GM23338 (cell line): Measurements from ENCODE around the gene RNF175. TPM values are rescaled to one million over a fixed set of nuclear protein-coding genes. Genes with fewer than 3 reads are reported as not detected.
A peak's percentile ranks its signal among the peaks of the same experiment; 100 is the strongest.

Experiments used
- ATAC-seq: fragments of 200-7000 bp; cut with Tn5 transposase; 3 replicates; pipeline ENCODE4 v1.9.1; 2020
- DNase-seq: peaks from one replicate; pipeline ENCODE4 v3.0.0-alpha.2; 2015; ENCODE audit warnings: low spot score
- H2AFZ ChIP-seq: fragments of 200-600 bp; sonication (generic); 2 replicates; pipeline ENCODE4 v1.8.0; 2016; ENCODE audit warnings: antibody characterized with exemption, mild to moderate bottlenecking, moderate library complexity
- H3F3A ChIP-seq: fragments of 200-600 bp; sonication (generic); replicated peaks from 2 replicates; pipeline ENCODE4 v1.8.0; 2017; ENCODE audit warnings: antibody characterized with exemption, mixed run types, low read depth
- H3K27ac ChIP-seq: fragments of 200-600 bp; sonication (generic); 2 replicates; pipeline ENCODE4 v1.6.1; 2016; ENCODE audit warnings: low read depth
- H3K27me3 ChIP-seq: fragments of 200-600 bp; sonication (generic); 2 replicates; pipeline ENCODE4 v1.8.0; 2016; ENCODE audit warnings: mild to moderate bottlenecking, mixed run types, moderate library complexity; ENCODE audit not compliant: insufficient read depth
- H3K36me3 ChIP-seq: fragments of 200-600 bp; sonication (generic); 2 replicates; pipeline ENCODE4 v1.8.0; 2016; ENCODE audit warnings: mild to moderate bottlenecking; ENCODE audit not compliant: insufficient read depth
- H3K4me1 ChIP-seq: fragments of 200-600 bp; sonication (generic); 2 replicates; pipeline ENCODE4 v1.8.0; 2016; ENCODE audit warnings: mild to moderate bottlenecking, moderate library complexity; ENCODE audit not compliant: insufficient read depth
- H3K4me2 ChIP-seq: fragments of 200-600 bp; sonication (generic); 2 replicates; pipeline ENCODE4 v1.7.1; 2017; ENCODE audit warnings: mixed run types
- H3K4me3 ChIP-seq: fragments of 200-600 bp; sonication (generic); 2 replicates; pipeline ENCODE4 v1.6.1; 2016; ENCODE audit warnings: mixed run types
- H3K79me2 ChIP-seq: fragments of 200-600 bp; sonication (generic); replicated peaks from 2 replicates; pipeline ENCODE4 v1.8.0; 2017; ENCODE audit warnings: mild to moderate bottlenecking; ENCODE audit not compliant: insufficient read depth
- H3K9me2 ChIP-seq: fragments of 200-600 bp; sonication (generic); 2 replicates; pipeline ENCODE4 v1.8.0; 2017; ENCODE audit not compliant: insufficient read depth
- H4K20me1 ChIP-seq: fragments of 200-600 bp; sonication (generic); replicated peaks from 2 replicates; pipeline ENCODE4 v1.8.0; 2017; ENCODE audit warnings: mild to moderate bottlenecking; ENCODE audit not compliant: insufficient read depth
- H3K27ac Mint-ChIP-seq: 2 replicates; pipeline ENCODE4 v1.8.0; 2020; ENCODE audit warnings: inconsistent platforms, mild to moderate bottlenecking, moderate library complexity, mixed read lengths
- H3K27me3 Mint-ChIP-seq: 3 replicates; pipeline ENCODE4 v1.8.0; 2022; ENCODE audit warnings: low read depth, mild to moderate bottlenecking, moderate library complexity, mixed read lengths, inconsistent platforms; ENCODE audit not compliant: insufficient read depth, poor library complexity
- H3K36me3 Mint-ChIP-seq: 3 replicates; pipeline ENCODE4 v1.8.0; 2021; ENCODE audit warnings: low read depth, mild to moderate bottlenecking, inconsistent platforms, moderate library complexity, mixed read lengths
- H3K4me1 Mint-ChIP-seq: 3 replicates; pipeline ENCODE4 v1.8.0; 2020; ENCODE audit warnings: mild to moderate bottlenecking, inconsistent platforms, mixed read lengths
- H3K4me3 Mint-ChIP-seq: 3 replicates; pipeline ENCODE4 v1.8.0; 2021; ENCODE audit warnings: moderate library complexity, mild to moderate bottlenecking, inconsistent platforms, mixed read lengths
- H3K9me3 Mint-ChIP-seq: 3 replicates; pipeline ENCODE4 v1.8.0; 2020; ENCODE audit warnings: moderate library complexity, mild to moderate bottlenecking, inconsistent platforms, mixed read lengths
- CTCF ChIP-seq, 2 experiments: fragments of 200-600 bp in 1 of 2; sonication (generic) in 1 of 2; conservative IDR thresholded peaks; 2 replicates each; pipeline versions ENCODE4 v1.5.1 to v1.6.1; 2016 to 2017; ENCODE audit warnings: antibody characterized with exemption in 2 of 2, low read depth in 2 of 2, mild to moderate bottlenecking in 2 of 2, moderate library complexity in 1 of 2
- EZH2phosphoT487 ChIP-seq: fragments of 200-600 bp; sonication (generic); IDR thresholded peaks from one replicate; pipeline ENCODE4 v1.8.1; 2018; ENCODE audit warnings: antibody characterized with exemption; ENCODE audit not compliant: unreplicated experiment
- JUNB ChIP-seq: IDR thresholded peaks from one replicate; pipeline ENCODE4 v1.6.1; 2016; ENCODE audit warnings: antibody characterized with exemption; ENCODE audit not compliant: unreplicated experiment
- NANOG ChIP-seq: IDR thresholded peaks from 2 replicates; pipeline ENCODE4 v1.6.1; 2016; ENCODE audit warnings: antibody characterized with exemption, borderline replicate concordance
- POLR2AphosphoS5 ChIP-seq: IDR thresholded peaks from 2 replicates; pipeline ENCODE4 v1.6.1; 2016; ENCODE audit warnings: antibody characterized with exemption, low read depth
- REST ChIP-seq: IDR thresholded peaks from one replicate; pipeline ENCODE4 v1.6.1; 2018; ENCODE audit warnings: antibody characterized with exemption; ENCODE audit not compliant: unreplicated experiment
- STAT1 ChIP-seq: IDR thresholded peaks from one replicate; pipeline ENCODE4 v1.6.1; 2016; ENCODE audit warnings: antibody characterized with exemption; ENCODE audit not compliant: unreplicated experiment
- polyA plus RNA-seq: library from polyadenylated mRNA; unstranded; fragments of >200 nt; fragmentation: Nextera tagmentation; extraction: Ambion mirVana; gene quantifications from 2 replicates; pipeline ENCODE4 v1.2.1, GENCODE V29; 2016
- total RNA-seq: library from RNA; depleted of rRNA; stranded (reverse); fragments of >200 nt; shearing (Covaris generic); gene quantifications from 2 replicates; pipeline ENCODE4 v1.2.3, GENCODE V29; 2014
- TF ChIP-seq, protein P1 (sequence below): fragments of 250-450 bp; sonication (Bioruptor Pico); IDR thresholded peaks from 2 replicates; pipeline ENCODE4 v1.5.0; 2020; ENCODE audit warnings: mild to moderate bottlenecking, moderate library complexity

The RNF175 gene
- total and polyA plus RNA-seq, 2 experiments from 2014 or later = 4.7 to 4.8 TPM

GRCh38 chr4:153790962-153791551 lies 31.2 kb upstream of the RNF175 start:
- Histone ChIP-seq H2AFZ (no peak overlapping the region), H3K27me3 (peaks cover 8% of the 10 kb centered on the region), H3K9me2 (no peaks in the 10 kb centered on the region), H3F3A (peaks cover 16% of the 10 kb centered on the region; the same call in 1 of the 2 replicates), H3K4me1 (peaks cover 23% of the 10 kb centered on the region), H3K36me3 (no peaks in the 10 kb centered on the region; the same call in 1 of the 2 replicates), H3K27ac (peak overlapping the region; percentile 99), H3K4me2 (peak overlapping the region; percentile 79), H4K20me1 (peaks cover 18% of the 10 kb centered on the region), H3K4me3 (peak overlapping the region; percentile 89), H3K79me2 (peaks cover 28% of the 10 kb centered on the region)
- TF ChIP-seq, protein P1, sequence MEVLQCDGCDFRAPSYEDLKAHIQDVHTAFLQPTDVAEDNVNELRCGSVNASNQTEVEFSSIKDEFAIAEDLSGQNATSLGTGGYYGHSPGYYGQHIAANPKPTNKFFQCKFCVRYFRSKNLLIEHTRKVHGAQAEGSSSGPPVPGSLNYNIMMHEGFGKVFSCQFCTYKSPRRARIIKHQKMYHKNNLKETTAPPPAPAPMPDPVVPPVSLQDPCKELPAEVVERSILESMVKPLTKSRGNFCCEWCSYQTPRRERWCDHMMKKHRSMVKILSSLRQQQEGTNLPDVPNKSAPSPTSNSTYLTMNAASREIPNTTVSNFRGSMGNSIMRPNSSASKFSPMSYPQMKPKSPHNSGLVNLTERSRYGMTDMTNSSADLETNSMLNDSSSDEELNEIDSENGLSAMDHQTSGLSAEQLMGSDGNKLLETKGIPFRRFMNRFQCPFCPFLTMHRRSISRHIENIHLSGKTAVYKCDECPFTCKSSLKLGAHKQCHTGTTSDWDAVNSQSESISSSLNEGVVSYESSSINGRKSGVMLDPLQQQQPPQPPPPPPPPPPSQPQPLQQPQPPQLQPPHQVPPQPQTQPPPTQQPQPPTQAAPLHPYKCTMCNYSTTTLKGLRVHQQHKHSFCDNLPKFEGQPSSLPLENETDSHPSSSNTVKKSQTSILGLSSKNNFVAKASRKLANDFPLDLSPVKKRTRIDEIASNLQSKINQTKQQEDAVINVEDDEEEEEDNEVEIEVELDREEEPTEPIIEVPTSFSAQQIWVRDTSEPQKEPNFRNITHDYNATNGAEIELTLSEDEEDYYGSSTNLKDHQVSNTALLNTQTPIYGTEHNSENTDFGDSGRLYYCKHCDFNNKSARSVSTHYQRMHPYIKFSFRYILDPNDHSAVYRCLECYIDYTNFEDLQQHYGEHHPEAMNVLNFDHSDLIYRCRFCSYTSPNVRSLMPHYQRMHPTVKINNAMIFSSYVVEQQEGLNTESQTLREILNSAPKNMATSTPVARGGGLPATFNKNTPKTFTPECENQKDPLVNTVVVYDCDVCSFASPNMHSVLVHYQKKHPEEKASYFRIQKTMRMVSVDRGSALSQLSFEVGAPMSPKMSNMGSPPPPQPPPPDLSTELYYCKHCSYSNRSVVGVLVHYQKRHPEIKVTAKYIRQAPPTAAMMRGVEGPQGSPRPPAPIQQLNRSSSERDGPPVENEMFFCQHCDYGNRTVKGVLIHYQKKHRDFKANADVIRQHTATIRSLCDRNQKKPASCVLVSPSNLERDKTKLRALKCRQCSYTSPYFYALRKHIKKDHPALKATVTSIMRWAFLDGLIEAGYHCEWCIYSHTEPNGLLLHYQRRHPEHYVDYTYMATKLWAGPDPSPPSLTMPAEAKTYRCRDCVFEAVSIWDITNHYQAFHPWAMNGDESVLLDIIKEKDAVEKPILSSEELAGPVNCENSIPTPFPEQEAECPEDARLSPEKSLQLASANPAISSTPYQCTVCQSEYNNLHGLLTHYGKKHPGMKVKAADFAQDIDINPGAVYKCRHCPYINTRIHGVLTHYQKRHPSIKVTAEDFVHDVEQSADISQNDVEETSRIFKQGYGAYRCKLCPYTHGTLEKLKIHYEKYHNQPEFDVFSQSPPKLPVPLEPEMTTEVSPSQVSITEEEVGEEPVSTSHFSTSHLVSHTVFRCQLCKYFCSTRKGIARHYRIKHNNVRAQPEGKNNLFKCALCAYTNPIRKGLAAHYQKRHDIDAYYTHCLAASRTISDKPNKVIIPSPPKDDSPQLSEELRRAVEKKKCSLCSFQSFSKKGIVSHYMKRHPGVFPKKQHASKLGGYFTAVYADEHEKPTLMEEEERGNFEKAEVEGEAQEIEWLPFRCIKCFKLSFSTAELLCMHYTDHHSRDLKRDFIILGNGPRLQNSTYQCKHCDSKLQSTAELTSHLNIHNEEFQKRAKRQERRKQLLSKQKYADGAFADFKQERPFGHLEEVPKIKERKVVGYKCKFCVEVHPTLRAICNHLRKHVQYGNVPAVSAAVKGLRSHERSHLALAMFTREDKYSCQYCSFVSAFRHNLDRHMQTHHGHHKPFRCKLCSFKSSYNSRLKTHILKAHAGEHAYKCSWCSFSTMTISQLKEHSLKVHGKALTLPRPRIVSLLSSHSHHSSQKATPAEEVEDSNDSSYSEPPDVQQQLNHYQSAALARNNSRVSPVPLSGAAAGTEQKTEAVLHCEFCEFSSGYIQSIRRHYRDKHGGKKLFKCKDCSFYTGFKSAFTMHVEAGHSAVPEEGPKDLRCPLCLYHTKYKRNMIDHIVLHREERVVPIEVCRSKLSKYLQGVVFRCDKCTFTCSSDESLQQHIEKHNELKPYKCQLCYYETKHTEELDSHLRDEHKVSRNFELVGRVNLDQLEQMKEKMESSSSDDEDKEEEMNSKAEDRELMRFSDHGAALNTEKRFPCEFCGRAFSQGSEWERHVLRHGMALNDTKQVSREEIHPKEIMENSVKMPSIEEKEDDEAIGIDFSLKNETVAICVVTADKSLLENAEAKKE (CRISPR knock-in tag) = no peak
- no peak for TF ChIP-seq STAT1
- no peak for TF ChIP-seq NANOG
- no peak for TF ChIP-seq JUNB
- no peak for TF ChIP-seq REST
- TF ChIP-seq POLR2AphosphoS5 = peak; percentile 41; the same call in 1 of the 2 replicates
- TF ChIP-seq CTCF (conservative IDR thresholded peaks at IDR 0.05; ENCODE audit: low read depth in 2 of 2) = peak; percentile 39 to 54
- TF ChIP-seq EZH2phosphoT487 = no peak
- peak overlapping the region; percentile 99 for H3K4me3 Mint-ChIP-seq
- ATAC-seq (peak; percentile 32), DNase-seq (peak; percentile 88)
- peak overlapping the region; percentile 97 for H3K27ac Mint-ChIP-seq
- H3K27me3 Mint-ChIP-seq = peaks cover 41% of the 10 kb centered on the region
- H3K9me3 Mint-ChIP-seq = no peaks in the 10 kb centered on the region
- peaks cover 24% of the 10 kb centered on the region for H3K36me3 Mint-ChIP-seq
- peaks cover 37% of the 10 kb centered on the region for H3K4me1 Mint-ChIP-seq
